HG03045 (cell line): ENCODE data around the gene STS.

ENCODE experiments used
- ATAC-seq: cut with Tn5 transposase; IDR thresholded peaks from one replicate; pipeline ENCODE4 v1.9.1; 2021; ENCODE audit warnings: mild to moderate bottlenecking, moderate library complexity; ENCODE audit not compliant: unreplicated experiment

STS gene

GRCh38 chrX:7139202-7140081, 8.1 kb upstream of the STS start:
- ATAC-seq: no peak

- no peak for ATAC-seq
Observed at GRCh38 chrX:7143076-7143475, 4.4 kb upstream of the STS start.

DNA sequence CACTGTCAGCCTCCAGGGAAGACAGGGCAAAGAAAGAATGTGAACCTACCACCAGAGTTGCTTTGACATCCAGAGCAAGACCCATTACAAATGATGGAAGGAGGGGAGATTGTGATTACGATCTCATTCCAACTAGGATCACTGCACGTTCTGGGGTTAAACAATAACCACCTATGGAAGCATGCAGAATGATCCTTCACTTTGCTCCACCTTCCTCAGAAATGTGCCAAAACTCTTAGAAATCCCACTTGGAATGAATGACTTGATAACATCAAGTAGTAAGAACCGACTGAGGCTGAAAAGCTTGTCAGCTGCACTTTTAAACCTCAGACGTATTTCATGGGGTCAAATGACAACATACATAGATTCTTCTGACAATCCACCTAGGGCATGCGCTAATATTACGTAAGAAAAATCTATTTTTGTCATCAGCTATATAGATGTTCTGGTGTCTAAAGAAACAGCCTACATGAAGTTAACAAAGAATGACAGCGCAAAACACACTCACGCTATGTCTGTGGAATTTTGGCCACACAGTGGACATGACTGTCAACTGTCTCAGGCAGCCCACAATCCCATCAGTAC, 3.5 kb upstream of the STS start:
- no peak for ATAC-seq

DNA sequence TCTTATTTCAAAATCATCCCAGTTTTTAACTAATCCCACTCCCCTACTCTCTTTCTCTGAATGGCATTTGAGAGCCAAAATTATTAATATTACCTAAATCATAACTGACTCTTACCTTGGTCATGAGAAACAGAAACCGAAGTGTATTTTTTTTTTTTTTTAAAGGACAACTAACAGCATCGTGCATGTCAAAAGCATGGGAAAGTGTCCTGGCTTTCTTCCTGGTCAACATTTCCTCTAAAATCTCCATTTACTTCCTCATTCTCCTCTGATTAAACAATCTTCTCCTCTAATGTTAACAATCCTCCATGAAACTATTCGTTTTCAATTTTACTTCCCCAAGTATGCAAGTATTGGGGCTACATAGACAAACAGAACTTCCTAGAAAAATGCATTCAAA, 2.1 kb upstream of the STS start:
- ATAC-seq: no peak

- no peak for ATAC-seq
Observed at GRCh38 chrX:7146020-7146702, 1.4 kb upstream of the STS start.

DNA sequence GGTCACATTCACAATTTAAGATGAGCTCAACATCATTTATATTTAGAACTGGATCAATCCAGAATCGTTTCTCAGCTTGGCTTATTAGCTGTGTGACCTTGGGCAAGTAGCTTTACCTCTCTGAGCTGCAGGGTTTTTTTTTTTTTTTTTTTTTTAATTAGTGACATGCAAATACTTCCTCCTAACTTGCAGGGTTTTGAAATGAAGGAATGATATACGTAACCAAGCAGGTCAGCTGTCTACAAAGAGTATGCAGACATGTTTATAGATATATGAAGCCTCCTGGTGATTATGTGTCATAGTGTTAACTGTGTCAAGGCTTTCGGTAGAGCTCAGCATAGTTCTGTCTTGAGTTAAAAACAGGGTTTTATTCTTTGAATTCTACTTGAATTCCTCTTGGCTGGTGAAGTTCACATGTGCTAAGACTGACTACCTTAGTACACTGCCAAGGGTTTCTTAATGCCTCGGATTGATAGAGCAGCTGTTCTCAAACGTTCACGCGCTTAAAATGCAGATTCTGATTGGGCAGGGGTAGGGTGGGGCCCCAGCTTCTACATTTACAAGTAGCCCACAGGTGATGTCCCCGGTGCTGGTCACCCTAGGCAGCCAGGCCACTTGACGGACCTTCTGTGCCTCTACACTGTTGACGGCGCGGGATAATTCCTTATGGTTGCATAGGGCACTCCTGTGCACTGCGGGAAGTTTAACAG, 654 bp upstream of the STS start:
- peak; percentile 16 for ATAC-seq

- ATAC-seq: peak; percentile 84
Observed at GRCh38 chrX:7147978-7148854, 704 bp downstream of the STS start, which contains the start of gene PUDP. Gene PUDP, minus strand, starts transcription at chrX:7148153. Its CDS starts 40 bp downstream, at chrX:7148113.

GRCh38 chrX:7149411-7149810, 1.9 kb downstream of the STS start:
- ATAC-seq: no peak

DNA sequence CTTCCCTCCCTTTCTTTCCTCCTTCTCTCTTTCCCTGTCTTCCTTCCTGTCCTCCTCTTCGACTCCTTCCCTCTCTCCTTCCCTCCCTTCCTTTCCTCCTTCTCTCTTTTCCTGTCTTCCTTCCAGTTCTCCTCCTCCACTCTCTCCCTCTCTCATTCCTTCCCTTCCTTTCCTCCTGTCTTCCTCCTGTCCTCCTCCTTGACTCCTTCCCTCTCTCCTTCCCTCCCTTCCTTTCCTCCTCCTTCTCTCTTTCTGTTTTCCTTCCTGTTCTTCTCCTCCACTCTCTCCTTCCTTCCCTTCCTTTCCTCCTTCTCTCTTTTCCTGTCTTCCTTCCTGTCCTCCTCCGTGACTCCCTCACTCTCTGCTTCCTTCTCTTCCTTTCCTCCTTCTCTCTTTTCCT, 5.7 kb downstream of the STS start:
- ATAC-seq: no peak

GRCh38 chrX:7154041-7154597, 6.6 kb downstream of the STS start:
- ATAC-seq: no peak

GRCh38 chrX:7155163-7155562, 7.7 kb downstream of the STS start:
- ATAC-seq: no peak

DNA sequence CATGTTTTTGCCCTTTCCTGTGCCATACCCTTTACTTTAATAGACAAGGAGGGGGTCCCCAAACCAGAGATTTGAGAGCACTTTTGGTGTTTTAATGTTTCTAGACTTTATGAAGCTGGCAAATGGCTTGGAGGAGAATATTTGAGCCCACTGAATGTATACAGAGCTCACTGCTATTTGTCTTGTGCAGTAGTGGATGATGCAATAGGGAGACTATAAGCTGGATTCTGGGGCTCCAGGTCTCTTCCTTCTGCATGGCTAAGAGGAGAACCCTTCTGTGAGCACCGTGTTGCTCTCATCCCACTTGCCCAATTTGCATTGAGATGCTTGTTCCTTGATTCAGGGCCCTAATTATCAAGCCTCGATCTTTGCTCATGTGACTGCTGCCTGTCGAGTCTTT, 9.4 kb downstream of the STS start:
- no peak for ATAC-seq

GRCh38 chrX:7158468-7158990, 11.0 kb downstream of the STS start:
- ATAC-seq: no peak

GRCh38 chrX:7159149-7159861, 11.8 kb downstream of the STS start:
- no peak for ATAC-seq

- ATAC-seq: no peak
Observed at GRCh38 chrX:7163146-7163677, 15.7 kb downstream of the STS start.

DNA sequence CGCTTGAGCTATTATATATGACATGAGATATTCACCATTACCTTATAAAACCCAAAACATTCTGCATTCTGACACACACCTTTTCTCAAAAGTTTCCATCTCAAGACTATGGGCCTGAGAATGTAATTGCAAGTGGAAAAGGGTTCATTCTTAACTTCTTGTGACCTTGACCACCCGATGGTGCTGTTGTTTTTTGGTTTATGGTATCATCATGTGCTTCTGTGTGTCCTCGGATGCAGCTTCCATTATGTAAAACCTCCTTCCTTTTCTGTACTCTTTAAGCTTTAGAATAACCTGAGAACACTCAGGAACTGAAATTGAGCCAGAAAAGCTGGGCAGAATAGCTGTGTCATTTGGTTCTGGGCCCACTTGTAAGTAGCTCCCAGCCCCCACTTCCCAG, 16.7 kb downstream of the STS start:
- no peak for ATAC-seq

DNA sequence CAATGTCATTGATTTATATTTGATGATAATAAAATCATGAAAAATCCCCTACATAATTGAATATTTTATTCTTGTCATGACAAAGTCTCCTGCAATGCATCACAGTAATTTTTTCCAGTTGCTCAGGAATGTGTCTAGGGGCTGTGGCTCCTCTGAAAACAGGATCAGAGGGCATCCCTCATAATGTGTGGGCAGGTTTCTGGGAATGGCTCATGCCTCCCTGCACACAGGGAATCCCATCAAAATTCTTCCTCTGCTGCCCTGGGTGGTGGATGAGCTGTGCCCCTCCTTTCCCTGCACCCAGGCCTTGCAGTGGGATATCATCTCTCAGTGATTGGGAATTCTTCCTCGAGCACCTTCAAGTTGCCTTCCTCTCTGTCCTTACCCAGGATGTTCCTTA, 20.9 kb downstream of the STS start:
- no peak for ATAC-seq

- ATAC-seq: no peak
Observed at GRCh38 chrX:7169627-7170026, 22.1 kb downstream of the STS start.

DNA sequence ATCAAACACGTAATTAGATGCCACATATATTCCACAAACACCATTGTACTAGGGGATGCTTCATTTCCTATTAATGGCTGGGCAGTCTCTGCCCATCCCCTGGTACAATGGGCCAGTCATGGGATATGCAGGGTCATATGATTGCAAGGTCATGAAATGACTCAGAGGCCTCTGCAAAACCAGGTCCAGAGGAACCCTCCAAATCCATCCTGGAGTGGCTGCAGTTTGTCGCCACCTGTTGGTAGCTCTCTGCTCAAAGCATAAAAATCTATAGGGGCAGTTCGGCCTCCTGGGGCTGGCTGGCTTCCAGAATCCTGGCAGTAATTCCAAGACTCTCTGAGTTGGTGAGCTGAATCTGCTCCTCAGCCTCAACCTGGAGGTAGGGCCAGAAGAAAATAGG, 23.4 kb downstream of the STS start:
- ATAC-seq: no peak
